Prostate gland (tissue), 2 donors: ENCODE data around the gene TBX5.
"Not testable (repeated sequence)": the region's sequence is repeated elsewhere in the genome, so short reads cannot be mapped to it uniquely, and the experiment has no call there.

Source experiments
- POLR2A ChIP-seq: fragments of 450-650 bp; IDR thresholded peaks from one replicate; pipeline ENCODE4 v1.6.1; 2016; ENCODE audit warnings: antibody characterized with exemption, mild to moderate bottlenecking
- TF ChIP-seq, protein P1 (sequence below), 4 experiments: fragments of 200-600 bp in 2 of 4; fragments of 450-650 bp in 2 of 4; sonication (generic) in 2 of 4; IDR thresholded peaks; 1 replicate in 3 of 4; 2 replicates in 1 of 4; pipeline ENCODE4 v1.5.1; 2016 to 2019; ENCODE audit warnings: antibody characterized with exemption in 4 of 4, mild to moderate bottlenecking in 2 of 4, moderate library complexity in 2 of 4

DNA sequence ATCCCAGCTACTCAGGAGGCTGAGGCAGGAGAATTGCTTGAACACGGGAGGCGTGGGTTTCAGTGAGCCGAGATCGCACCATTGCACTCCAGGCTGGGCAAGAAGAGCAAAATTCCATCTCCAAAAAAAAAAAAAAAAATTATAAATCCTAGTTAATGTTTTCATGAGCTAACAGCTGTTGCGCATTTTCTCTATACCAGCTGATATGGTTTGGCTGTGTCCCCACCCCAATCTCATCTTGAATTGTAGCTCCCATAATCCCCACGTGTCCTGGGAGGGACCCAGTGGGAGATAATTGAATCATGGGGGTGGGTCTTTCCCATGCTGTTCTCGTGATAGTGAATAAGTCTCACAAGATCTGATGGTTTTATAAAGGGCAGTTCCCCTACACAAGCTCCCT, 56.7 kb downstream of the TBX5 start:
- TF ChIP-seq, protein P1, sequence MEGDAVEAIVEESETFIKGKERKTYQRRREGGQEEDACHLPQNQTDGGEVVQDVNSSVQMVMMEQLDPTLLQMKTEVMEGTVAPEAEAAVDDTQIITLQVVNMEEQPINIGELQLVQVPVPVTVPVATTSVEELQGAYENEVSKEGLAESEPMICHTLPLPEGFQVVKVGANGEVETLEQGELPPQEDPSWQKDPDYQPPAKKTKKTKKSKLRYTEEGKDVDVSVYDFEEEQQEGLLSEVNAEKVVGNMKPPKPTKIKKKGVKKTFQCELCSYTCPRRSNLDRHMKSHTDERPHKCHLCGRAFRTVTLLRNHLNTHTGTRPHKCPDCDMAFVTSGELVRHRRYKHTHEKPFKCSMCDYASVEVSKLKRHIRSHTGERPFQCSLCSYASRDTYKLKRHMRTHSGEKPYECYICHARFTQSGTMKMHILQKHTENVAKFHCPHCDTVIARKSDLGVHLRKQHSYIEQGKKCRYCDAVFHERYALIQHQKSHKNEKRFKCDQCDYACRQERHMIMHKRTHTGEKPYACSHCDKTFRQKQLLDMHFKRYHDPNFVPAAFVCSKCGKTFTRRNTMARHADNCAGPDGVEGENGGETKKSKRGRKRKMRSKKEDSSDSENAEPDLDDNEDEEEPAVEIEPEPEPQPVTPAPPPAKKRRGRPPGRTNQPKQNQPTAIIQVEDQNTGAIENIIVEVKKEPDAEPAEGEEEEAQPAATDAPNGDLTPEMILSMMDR (IDR thresholded peaks at IDR 0.05): not testable (repeated sequence)
- not testable (repeated sequence) for TF ChIP-seq POLR2A
